K562 (cell line): ENCODE data around the gene NOD1. TPM values are rescaled to one million over a fixed set of nuclear protein-coding genes. Genes with fewer than 3 reads are reported as not detected.

Experiments used
- BHLHE40 ChIP-seq: IDR thresholded peaks from 2 replicates; pipeline ENCODE4 v1.6.1; 2011; ENCODE audit warnings: low read length, improper control_type of control experiment
- CBX5 ChIP-seq: IDR thresholded peaks from 2 replicates; pipeline ENCODE4 v1.6.1; 2014; ENCODE audit warnings: low read depth, borderline replicate concordance
- CXXC5 ChIP-seq: fragments of 250-450 bp; sonication (Bioruptor Pico); IDR thresholded peaks from 2 replicates; pipeline ENCODE4 v1.8.0; 2022; ENCODE audit warnings: inconsistent platforms, mild to moderate bottlenecking, moderate library complexity
- ESRRA ChIP-seq: fragments of 450-650 bp; IDR thresholded peaks from 2 replicates; pipeline ENCODE4 v1.6.1; 2014; ENCODE audit warnings: low read depth, mild to moderate bottlenecking, moderate library complexity, borderline replicate concordance
- PHF21A ChIP-seq: fragments of 450-650 bp; IDR thresholded peaks from 2 replicates; pipeline ENCODE4 v1.6.1; 2017; ENCODE audit warnings: low read depth, borderline replicate concordance
- POLR3A ChIP-seq: IDR thresholded peaks from 2 replicates; pipeline ENCODE4 v1.6.1; 2011; ENCODE audit warnings: borderline replicate concordance, mild to moderate bottlenecking, moderate library complexity; ENCODE audit not compliant: insufficient read length, insufficient read depth; ENCODE audit errors: extremely low read depth
- PRPF4 ChIP-seq: fragments of 200-400 bp; formaldehyde crosslinking; IDR thresholded peaks from one replicate; pipeline ENCODE4 v1.6.1; 2017; ENCODE audit warnings: low read length, low read depth, mild to moderate bottlenecking; ENCODE audit not compliant: insufficient read depth, poor library complexity, severe bottlenecking
- PYGO2 ChIP-seq: fragments of 450-650 bp; IDR thresholded peaks from 2 replicates; pipeline ENCODE4 v1.6.1; 2016; ENCODE audit warnings: mild to moderate bottlenecking, missing genetic modification characterization, moderate library complexity, missing compliant biosample characterization
- SP1 ChIP-seq: sonication (generic); formaldehyde crosslinking; IDR thresholded peaks from 2 replicates; pipeline ENCODE4 v1.8.1; 2022; ENCODE audit warnings: mild to moderate bottlenecking, missing genetic modification reagents
- U2AF2 ChIP-seq: fragments of 200-400 bp; formaldehyde crosslinking; optimal IDR thresholded peaks from 2 replicates; pipeline ENCODE3; 2017; ENCODE audit warnings: low read depth, mild to moderate bottlenecking, low read length
- ZNF589 ChIP-seq: fragments of 200-800 bp; sonication (Bioruptor generic); IDR thresholded peaks from 2 replicates; pipeline ENCODE4 v1.6.1; 2016; ENCODE audit warnings: low read depth, missing genetic modification characterization, missing compliant biosample characterization
- ZNF707 ChIP-seq: fragments of 250-450 bp; sonication (Bioruptor Pico); conservative IDR thresholded peaks from 2 replicates; pipeline ENCODE4 v1.8.0; 2022; ENCODE audit warnings: inconsistent platforms, mild to moderate bottlenecking, moderate library complexity
- ZNF766 ChIP-seq: fragments of 200-800 bp; sonication (Bioruptor generic); conservative IDR thresholded peaks from 2 replicates; pipeline ENCODE4 v1.6.1; 2016; ENCODE audit warnings: missing genetic modification characterization, missing compliant biosample characterization
- polyA plus RNA-seq, 8 experiments: library from polyadenylated mRNA; depleted of rRNA in 4 of 8; stranded (reverse) in 5 of 8; unstranded in 3 of 8; fragments of >200 nt; fragmentation: Nextera tagmentation in 2 of 8; fragmentation: Illumina TruSeq in 1 of 8; extraction: Ambion mirVana in 2 of 8; extraction: Trizol in 1 of 8; gene quantifications; 2 replicates each; pipeline versions ENCODE4 v1.2.1 to v1.2.3, GENCODE V29; 2011 to 2014; ENCODE audit warnings: inconsistent platforms in 1 of 8, missing spikeins in 1 of 8
- total RNA-seq, 7 experiments: library from RNA; depleted of rRNA in 6 of 7; stranded (reverse); fragments of >200 nt in 6 of 7; fragmentation: Illumina TruSeq in 2 of 7; extraction: Trizol in 2 of 7; gene quantifications; 2 replicates each; pipeline versions ENCODE4 v1.2.1 to v1.2.3, GENCODE V29; 2011 to 2021; ENCODE audit warnings: low replicate concordance in 1 of 7
- TF ChIP-seq, protein P1 (sequence below): fragments of 450-650 bp; IDR thresholded peaks from 2 replicates; pipeline ENCODE4 v1.6.1; 2016; ENCODE audit warnings: mild to moderate bottlenecking, moderate library complexity

Gene NOD1
- total and polyA plus RNA-seq, 9 of the 15 experiments (the other 6 are each of a cell fraction or from before 2014, with no cell fraction given), result 0.34 to 7.1 (median 4.7) TPM

- TF ChIP-seq PRPF4 (no peak), ESRRA (peak; percentile 80), ZNF766 (CRISPR knock-in tag) (0 out of 2 replicates have a peak, but pooled peaks have one; percentile 51), POLR3A (no peak), PYGO2 (tag) (0 out of 2 replicates have a peak, but pooled peaks have one; percentile 37), CXXC5 (CRISPR knock-in tag) (peak; percentile 81), ZNF589 (CRISPR knock-in tag) (no peak), U2AF2 (no peak), ZNF707 (CRISPR knock-in tag) (no peak), CBX5 (no peak), SP1 (CRISPR knock-in tag) (peak; percentile 50; the same call in 1 of the 2 replicates), BHLHE40 (peak; percentile 60), PHF21A (peak; percentile 100)
- TF ChIP-seq, protein P1, sequence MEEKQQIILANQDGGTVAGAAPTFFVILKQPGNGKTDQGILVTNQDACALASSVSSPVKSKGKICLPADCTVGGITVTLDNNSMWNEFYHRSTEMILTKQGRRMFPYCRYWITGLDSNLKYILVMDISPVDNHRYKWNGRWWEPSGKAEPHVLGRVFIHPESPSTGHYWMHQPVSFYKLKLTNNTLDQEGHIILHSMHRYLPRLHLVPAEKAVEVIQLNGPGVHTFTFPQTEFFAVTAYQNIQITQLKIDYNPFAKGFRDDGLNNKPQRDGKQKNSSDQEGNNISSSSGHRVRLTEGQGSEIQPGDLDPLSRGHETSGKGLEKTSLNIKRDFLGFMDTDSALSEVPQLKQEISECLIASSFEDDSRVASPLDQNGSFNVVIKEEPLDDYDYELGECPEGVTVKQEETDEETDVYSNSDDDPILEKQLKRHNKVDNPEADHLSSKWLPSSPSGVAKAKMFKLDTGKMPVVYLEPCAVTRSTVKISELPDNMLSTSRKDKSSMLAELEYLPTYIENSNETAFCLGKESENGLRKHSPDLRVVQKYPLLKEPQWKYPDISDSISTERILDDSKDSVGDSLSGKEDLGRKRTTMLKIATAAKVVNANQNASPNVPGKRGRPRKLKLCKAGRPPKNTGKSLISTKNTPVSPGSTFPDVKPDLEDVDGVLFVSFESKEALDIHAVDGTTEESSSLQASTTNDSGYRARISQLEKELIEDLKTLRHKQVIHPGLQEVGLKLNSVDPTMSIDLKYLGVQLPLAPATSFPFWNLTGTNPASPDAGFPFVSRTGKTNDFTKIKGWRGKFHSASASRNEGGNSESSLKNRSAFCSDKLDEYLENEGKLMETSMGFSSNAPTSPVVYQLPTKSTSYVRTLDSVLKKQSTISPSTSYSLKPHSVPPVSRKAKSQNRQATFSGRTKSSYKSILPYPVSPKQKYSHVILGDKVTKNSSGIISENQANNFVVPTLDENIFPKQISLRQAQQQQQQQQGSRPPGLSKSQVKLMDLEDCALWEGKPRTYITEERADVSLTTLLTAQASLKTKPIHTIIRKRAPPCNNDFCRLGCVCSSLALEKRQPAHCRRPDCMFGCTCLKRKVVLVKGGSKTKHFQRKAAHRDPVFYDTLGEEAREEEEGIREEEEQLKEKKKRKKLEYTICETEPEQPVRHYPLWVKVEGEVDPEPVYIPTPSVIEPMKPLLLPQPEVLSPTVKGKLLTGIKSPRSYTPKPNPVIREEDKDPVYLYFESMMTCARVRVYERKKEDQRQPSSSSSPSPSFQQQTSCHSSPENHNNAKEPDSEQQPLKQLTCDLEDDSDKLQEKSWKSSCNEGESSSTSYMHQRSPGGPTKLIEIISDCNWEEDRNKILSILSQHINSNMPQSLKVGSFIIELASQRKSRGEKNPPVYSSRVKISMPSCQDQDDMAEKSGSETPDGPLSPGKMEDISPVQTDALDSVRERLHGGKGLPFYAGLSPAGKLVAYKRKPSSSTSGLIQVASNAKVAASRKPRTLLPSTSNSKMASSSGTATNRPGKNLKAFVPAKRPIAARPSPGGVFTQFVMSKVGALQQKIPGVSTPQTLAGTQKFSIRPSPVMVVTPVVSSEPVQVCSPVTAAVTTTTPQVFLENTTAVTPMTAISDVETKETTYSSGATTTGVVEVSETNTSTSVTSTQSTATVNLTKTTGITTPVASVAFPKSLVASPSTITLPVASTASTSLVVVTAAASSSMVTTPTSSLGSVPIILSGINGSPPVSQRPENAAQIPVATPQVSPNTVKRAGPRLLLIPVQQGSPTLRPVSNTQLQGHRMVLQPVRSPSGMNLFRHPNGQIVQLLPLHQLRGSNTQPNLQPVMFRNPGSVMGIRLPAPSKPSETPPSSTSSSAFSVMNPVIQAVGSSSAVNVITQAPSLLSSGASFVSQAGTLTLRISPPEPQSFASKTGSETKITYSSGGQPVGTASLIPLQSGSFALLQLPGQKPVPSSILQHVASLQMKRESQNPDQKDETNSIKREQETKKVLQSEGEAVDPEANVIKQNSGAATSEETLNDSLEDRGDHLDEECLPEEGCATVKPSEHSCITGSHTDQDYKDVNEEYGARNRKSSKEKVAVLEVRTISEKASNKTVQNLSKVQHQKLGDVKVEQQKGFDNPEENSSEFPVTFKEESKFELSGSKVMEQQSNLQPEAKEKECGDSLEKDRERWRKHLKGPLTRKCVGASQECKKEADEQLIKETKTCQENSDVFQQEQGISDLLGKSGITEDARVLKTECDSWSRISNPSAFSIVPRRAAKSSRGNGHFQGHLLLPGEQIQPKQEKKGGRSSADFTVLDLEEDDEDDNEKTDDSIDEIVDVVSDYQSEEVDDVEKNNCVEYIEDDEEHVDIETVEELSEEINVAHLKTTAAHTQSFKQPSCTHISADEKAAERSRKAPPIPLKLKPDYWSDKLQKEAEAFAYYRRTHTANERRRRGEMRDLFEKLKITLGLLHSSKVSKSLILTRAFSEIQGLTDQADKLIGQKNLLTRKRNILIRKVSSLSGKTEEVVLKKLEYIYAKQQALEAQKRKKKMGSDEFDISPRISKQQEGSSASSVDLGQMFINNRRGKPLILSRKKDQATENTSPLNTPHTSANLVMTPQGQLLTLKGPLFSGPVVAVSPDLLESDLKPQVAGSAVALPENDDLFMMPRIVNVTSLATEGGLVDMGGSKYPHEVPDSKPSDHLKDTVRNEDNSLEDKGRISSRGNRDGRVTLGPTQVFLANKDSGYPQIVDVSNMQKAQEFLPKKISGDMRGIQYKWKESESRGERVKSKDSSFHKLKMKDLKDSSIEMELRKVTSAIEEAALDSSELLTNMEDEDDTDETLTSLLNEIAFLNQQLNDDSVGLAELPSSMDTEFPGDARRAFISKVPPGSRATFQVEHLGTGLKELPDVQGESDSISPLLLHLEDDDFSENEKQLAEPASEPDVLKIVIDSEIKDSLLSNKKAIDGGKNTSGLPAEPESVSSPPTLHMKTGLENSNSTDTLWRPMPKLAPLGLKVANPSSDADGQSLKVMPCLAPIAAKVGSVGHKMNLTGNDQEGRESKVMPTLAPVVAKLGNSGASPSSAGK, result peak; percentile 15; the same call in 1 of the 2 replicates
These were observed 8.3 kb downstream of the NOD1 start (continued) for GRCh38 chr7:30470163-30470770.
